GOT3 (cell line): Measurements from ENCODE around the gene ARHGAP11A.

ENCODE experiments used
- DNase-seq: peaks from one replicate; lab custom pipeline; 2025; ENCODE audit warnings: mixed read lengths; lab: John Stamatoyannopoulos, UW

ARHGAP11A gene

DNA sequence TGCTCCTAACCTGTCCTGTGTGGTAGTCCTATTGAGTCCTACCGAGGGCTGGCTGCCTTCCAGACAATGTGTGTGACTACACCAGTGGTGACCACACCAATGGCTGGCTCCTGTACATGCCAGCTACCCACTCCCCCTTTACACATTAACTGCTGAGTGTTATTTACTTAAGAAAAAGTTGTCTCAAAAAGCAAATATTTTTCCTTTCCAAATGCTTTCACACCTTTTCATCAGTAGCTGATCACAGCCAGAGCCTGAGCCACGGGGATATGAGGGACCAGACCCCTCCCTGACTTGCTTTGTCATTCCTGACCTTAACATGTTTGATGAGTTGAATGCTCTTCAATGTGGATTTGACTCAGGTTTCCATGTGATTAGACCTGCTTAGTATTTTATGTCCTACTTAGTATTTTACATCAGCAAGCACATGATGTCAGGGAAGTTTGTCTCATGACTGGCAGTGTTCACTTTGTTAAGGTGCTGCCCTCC is 72.9 kb downstream of the ARHGAP11A start:
- DNase-seq: no peak
